ENCODE measurements around the gene PRSS36. TPM values are rescaled to one million over a fixed set of nuclear protein-coding genes. Genes with fewer than 3 reads are reported as not detected.

Gene PRSS36
- total and polyA plus RNA-seq, 9 of the 15 experiments (the other 6 are each of a cell fraction or from before 2014, with no cell fraction given) = 0.09 to 1.2 (median 0.54) TPM; not detected in 2

DNA sequence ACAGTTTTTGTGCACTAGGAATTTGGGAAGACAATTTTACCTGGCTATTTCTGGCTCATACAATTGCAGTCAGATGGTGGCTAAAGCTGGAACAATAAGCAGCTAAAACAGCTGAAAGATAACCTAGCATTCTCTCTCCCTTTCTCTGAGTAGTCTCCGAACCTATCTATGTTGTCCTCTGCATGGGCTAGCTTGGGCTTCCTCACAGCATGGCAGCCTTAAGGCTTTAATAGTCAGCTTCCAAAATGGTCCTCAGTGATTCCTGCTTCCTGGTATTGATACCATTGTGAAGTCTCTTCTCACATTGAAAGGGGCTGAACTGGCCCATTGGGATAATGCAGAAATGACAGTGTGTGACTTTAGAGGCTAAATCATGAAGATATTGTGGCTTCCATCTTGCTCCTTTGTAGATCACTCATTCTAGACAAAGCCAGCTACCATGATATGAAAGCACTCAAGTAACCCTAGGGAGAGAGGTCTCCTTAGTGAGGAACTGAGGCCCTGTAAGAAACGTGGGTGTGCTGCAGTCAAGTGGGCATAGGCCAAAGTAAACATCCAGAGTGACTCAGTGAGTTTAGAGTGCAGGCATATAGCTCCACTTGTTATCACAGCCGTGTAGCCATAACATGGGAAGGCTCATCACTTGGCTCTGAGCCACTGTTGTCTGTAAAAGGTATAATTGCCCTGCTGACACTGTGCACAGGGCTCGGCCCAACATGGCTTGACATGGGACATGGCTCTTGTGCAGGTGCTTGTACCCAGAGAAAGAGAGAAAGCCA is 49.8 kb downstream of the PRSS36 start (continued):
- TF ChIP-seq MGA (IDR thresholded peaks at IDR 0.05) (no peak), REST (IDR thresholded peaks at IDR 0.05; ENCODE audit: borderline replicate concordance) (no peak), REST (CRISPR knock-in tag; IDR thresholded peaks at IDR 0.05; ENCODE audit: low read depth) (no peak), NFIC (IDR thresholded peaks at IDR 0.05) (peak; percentile 95), KLF10 (CRISPR knock-in tag; IDR thresholded peaks at IDR 0.05) (no peak), FOSL1 (tag; conservative IDR thresholded peaks at IDR 0.05) (0 out of 2 replicates have a peak, but pooled peaks have one; percentile 17), CBFA2T3 (IDR thresholded peaks at IDR 0.05) (peak; percentile 44)

Data from K562 (cell line).